GM06990 (cell line): ENCODE results near the gene ASB18.

ENCODE experiments used
- DNase-seq: peaks from one replicate; pipeline ENCODE4 v3.0.0-alpha.2; 2011; ENCODE audit not compliant: insufficient read length; ENCODE audit errors: extremely low read depth
- H3K27me3 ChIP-seq: replicated peaks from 2 replicates; pipeline ENCODE4 v1.6.0; 2011; ENCODE audit warnings: low read length; ENCODE audit not compliant: control insufficient read depth, insufficient read depth
- H3K36me3 ChIP-seq: 2 replicates; pipeline ENCODE4 v1.5.1; 2011; ENCODE audit warnings: low read length; ENCODE audit not compliant: control insufficient read depth, insufficient read depth
- H3K4me3 ChIP-seq: replicated peaks from 2 replicates; pipeline ENCODE4 v1.5.1; 2011; ENCODE audit warnings: low read depth, mild to moderate bottlenecking, control low read depth, low read length
- CTCF ChIP-seq: IDR thresholded peaks from 2 replicates; pipeline ENCODE4 v1.5.1; 2011; ENCODE audit warnings: low read length, control low read depth, mild to moderate bottlenecking, inconsistent platforms; ENCODE audit not compliant: insufficient read depth, poor library complexity, severe bottlenecking

The ASB18 gene

GRCh38 chr2:236171181-236171679 lies 93.0 kb downstream of the ASB18 start:
- no peak for DNase-seq
- no peaks in the 10 kb centered on the region; the same call in none of the 2 replicates for H3K27me3 ChIP-seq
- no peaks in the 10 kb centered on the region for H3K36me3 ChIP-seq
- TF ChIP-seq CTCF: no peak
- H3K4me3 ChIP-seq: no peak overlapping the region

DNA sequence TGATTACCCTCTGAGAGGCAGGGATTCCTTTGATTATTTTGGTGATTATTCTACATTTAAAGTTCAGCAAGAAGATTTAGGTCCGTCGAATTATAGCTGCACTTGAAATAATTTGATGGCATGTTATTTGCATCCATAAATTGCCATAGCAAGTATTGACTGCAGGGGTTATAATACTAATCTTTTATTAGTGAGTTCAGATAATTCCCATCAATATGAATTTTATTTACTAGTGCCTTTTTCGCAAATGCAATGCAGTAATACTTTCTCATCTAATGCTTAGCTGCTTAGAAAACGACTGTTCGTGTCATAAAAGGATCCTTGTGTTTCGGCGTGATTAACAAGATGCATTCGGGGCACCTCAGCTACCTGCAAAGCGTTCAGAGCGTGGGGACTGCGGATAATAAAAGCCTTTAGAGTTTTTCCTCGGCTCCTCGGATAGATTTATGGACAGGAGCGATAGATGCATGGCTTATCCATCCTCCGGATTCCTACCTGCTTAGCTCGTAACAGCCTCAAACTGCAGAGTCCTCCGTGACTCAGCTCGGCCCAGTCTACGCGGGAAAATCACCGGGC lies 93.5 kb downstream of the ASB18 start:
- Histone ChIP-seq H3K4me3 (no peak overlapping the region), H3K36me3 (no peaks in the 10 kb centered on the region), H3K27me3 (peaks cover 1% of the 10 kb centered on the region)
- TF ChIP-seq CTCF: no peak
- no peak for DNase-seq

GRCh38 chr2:236169741-236170589 lies 94.2 kb downstream of the ASB18 start:
- Histone ChIP-seq H3K4me3 (no peak overlapping the region), H3K27me3 (peaks cover 1% of the 10 kb centered on the region; the same call in 1 of the 2 replicates), H3K36me3 (no peaks in the 10 kb centered on the region)
- no peak for TF ChIP-seq CTCF
- no peak for DNase-seq

DNA sequence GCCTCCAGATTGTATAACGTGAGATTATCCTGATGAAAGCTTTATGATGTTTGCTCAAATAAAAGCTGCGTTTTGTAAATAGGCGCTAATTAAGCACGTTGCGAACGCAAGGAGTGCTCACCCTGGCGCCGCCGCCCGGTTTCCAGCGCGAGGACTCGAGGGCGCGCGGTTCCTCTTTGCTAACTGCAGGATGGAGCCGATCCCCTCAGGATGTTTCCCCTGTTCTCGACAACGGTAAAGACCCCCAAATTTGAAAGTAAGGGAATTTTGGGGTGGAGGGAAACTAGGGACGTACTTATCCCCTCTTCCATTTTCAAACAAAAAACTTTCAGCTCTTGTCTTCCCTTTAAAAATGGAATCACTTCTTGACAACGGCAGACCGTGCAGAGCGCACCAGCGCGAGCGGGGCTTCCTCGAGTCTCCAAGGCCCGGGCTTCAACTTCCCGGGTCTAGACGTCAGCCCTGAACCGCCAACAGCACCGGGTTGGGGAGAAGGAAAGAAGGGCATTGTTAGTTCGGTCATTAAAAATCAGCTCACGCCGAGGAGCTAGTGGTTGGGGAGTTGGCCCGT lies 95.0 kb downstream of the ASB18 start:
- TF ChIP-seq CTCF: no peak
- H3K4me3 ChIP-seq: no peak overlapping the region
- peaks cover 1% of the 10 kb centered on the region; the same call in 1 of the 2 replicates for H3K27me3 ChIP-seq
- no peaks in the 10 kb centered on the region for H3K36me3 ChIP-seq
- no peak for DNase-seq

- DNase-seq: no peak
- TF ChIP-seq CTCF: no peak
- Histone ChIP-seq H3K4me3 (no peak within 1 kb of the TSS), H3K27me3 (peaks cover 1% of the 10 kb centered on the region; the same call in 1 of the 2 replicates), H3K36me3 (no peaks in the 10 kb centered on the region)
Measured at GRCh38 chr2:236168110-236169080, 95.8 kb downstream of the ASB18 start, which contains the start of gene GBX2. TSS of gene GBX2 (minus strand) at chr2:236168386. CDS start at chr2:236167971, 415 bp downstream.
